ENCODE measurements around the gene TPR.

The TPR gene

DNA sequence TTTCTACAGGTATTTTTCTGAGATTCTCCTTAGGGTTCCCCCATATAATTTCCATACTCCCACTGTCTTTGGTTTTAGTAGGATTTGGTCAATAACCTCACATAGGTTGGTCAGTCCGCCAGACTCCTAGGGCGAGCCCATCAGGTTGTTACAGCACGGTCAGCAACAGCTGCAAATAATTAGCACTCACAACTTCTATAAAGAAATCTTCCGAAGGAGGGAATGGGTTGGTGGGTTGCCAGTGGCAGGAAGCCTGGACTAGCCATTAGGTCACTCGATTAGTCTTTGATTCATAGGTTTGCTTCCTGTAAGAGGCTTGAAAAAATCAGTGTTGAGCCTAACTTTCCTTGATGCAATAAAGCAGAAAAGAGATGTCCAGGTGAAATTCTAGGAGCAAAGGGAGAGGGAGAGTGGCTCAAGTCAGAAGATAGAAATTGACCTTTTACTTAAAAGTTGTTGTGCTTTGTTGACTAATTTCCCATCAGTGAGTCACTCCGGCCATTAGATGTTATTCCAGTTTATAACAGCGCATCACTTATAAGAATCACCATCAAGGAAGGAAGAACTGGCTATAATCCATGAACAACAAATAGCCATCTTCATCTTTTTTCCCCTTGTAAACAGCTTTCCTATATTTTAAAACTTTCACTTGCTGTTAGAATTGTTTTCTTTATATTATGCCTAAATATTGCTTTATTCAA lies 88.3 kb downstream of the TPR start:
- DNase-seq = no peak

DNA sequence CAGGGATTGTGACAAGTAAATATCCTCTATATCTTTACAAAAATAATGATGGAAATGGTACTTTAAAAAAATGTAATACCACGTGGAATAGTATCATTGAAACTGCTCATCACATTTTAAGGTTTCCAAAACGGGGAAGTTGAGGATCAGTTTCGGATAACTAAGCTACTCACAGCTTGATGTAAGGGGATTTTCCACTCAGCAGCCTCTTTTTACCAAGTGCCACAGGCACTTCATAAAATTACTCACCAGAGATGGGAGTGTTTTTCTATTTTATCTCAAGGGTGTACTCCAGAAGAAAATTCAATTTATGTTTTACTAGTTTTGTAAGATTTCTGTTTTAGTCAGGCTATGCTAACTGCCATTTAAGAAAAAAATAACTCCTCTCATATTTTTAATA lies 91.7 kb downstream of the TPR start:
- DNase-seq = no peak

DNA sequence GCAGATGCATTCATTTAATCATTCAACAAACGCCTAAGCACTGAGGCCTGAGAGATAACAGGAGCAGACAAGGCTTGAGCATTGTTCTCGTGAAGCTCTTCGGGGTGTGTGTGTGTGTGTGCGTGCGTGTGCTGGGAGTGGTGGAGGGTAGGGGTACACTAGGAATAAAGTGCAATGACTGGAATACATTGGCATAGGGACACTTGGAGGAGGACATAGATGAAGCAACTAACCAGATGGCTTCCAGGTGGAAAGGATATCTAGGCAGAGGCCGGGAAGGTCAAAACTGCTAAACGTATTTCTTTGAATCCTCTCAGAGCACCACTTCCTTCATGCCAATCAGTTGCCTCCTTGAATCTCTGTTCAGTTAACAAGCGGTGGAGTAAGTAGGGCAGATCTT lies 92.6 kb downstream of the TPR start:
- no peak for DNase-seq

DNA sequence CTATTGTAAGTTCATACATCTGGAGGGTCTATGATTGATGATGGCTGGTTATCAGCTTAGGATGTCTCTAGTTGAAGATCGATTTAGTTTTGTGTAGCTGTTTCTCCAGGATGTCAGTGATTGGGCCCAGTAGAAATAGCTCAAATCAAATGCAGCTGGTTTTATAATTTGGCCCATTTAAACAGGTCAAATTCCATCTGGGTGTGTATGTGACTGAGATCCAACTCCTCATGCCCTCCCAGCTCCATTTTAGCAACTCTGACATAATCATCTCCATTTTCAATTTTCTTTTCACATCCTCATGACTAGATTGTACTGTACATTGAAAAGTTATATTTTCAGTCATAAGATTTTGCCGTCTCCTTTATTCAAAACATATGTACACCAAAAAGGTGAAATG lies 99.2 kb downstream of the TPR start:
- no peak for DNase-seq

DNA sequence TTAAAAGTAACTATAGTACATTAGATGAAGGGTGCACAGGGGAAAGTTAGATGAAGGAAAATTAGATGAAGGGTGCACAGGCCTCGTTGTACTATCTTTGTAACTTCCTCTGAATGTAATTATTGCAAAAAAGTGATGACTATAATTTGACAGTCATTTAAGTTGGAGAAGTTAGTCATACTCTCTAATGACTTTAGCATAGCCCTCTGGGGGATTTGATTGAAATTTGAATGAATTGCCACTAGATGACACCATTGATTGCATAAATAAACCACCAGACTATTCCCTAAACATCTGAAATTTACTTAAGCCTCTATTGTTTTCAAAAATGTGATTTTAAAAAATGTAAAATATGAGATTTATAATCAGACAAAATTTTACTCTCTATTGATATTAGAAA lies 102.6 kb downstream of the TPR start:
- no peak for DNase-seq

DNA sequence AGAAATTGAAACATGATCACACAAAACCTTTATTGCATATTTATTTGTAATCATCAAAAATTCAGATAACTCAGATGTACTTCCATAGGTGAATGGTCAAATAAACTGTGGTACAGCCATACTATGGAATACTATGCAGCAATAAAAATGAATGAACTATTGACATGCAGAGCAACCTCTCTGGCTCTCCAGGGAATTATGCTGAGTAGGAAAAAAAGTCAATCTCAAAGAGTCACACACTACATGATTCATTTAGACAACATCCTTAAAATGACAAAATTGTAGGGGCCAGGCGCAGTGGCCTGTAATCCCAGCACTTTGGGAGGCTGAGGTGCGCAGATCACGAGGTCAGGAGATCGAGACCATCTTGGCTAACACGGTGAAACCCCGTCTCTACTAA lies 104.0 kb downstream of the TPR start:
- no peak for DNase-seq
